Spleen (tissue), 11 donors: ENCODE measurements around the gene HHAT. TPM values are rescaled to one million over a fixed set of nuclear protein-coding genes. Genes with fewer than 3 reads are reported as not detected.

ENCODE experiments used
- DNase-seq: peaks from one replicate; pipeline ENCODE4 v3.0.0-alpha.2; 2020
- H3K27ac ChIP-seq, 8 donors: fragments of 200-600 bp; sonication (generic) in 7 of 8; 1 replicate in 4 of 8; 2 replicates in 4 of 8; pipeline versions ENCODE4 v1.5.0 to v1.8.0; 2016 to 2021; ENCODE audit warnings: inconsistent platforms in 4 of 8, mild to moderate bottlenecking in 4 of 8, moderate library complexity in 1 of 8
- H3K27me3 ChIP-seq, 7 donors: fragments of 200-600 bp; sonication (generic) in 6 of 7; replicated peaks in 1 of 7; 1 replicate in 4 of 7; 2 replicates in 3 of 7; pipeline versions ENCODE4 v1.5.0 to v1.8.0; 2016 to 2021; ENCODE audit warnings: inconsistent platforms in 3 of 7, mild to moderate bottlenecking in 1 of 7
- H3K36me3 ChIP-seq, 6 donors: fragments of 200-600 bp; sonication (generic) in 5 of 6; 1 replicate in 4 of 6; 2 replicates in 2 of 6; pipeline versions ENCODE4 v1.5.0 to v1.8.0; 2016 to 2021; ENCODE audit warnings: inconsistent platforms in 2 of 6
- H3K4me1 ChIP-seq, 6 donors: fragments of 200-600 bp; sonication (generic) in 5 of 6; 1 replicate in 3 of 6; 2 replicates in 3 of 6; pipeline versions ENCODE4 v1.5.0 to v1.8.0; 2016 to 2021; ENCODE audit warnings: inconsistent platforms in 3 of 6
- H3K4me3 ChIP-seq, 8 donors: fragments of 200-600 bp; sonication (generic) in 7 of 8; 1 replicate in 4 of 8; 2 replicates in 4 of 8; pipeline versions ENCODE4 v1.5.0 to v1.8.0; 2016 to 2021; ENCODE audit warnings: inconsistent platforms in 4 of 8, mild to moderate bottlenecking in 4 of 8, moderate library complexity in 2 of 8
- H3K9me3 ChIP-seq, 8 donors: fragments of 200-600 bp; sonication (generic) in 7 of 8; 1 replicate in 4 of 8; 2 replicates in 4 of 8; pipeline versions ENCODE4 v1.5.0 to v1.8.0; 2016 to 2021; ENCODE audit warnings: inconsistent platforms in 4 of 8
- CTCF ChIP-seq, 11 experiments: fragments of 200-600 bp in 7 of 11; fragments of 450-650 bp in 4 of 11; sonication (generic) in 4 of 11; IDR thresholded peaks in 8 of 11; conservative IDR thresholded peaks in 3 of 11; 1 replicate in 7 of 11; 2 replicates in 4 of 11; pipeline versions ENCODE4 v1.4.0 to v1.8.0; 2016 to 2021; ENCODE audit warnings: antibody characterized with exemption in 11 of 11, inconsistent platforms in 4 of 11, mild to moderate bottlenecking in 1 of 11
- POLR2A ChIP-seq, 3 donors: fragments of 450-650 bp; IDR thresholded peaks; one replicate each; pipeline ENCODE4 v1.5.1; 2017; ENCODE audit warnings: antibody characterized with exemption in 3 of 3, mild to moderate bottlenecking in 1 of 3
- POLR2AphosphoS5 ChIP-seq, 3 donors: sonication (generic); formaldehyde crosslinking; IDR thresholded peaks; one replicate each; pipeline ENCODE4 v1.5.1; 2017; ENCODE audit warnings: antibody characterized with exemption in 3 of 3
- WGBS, 5 donors: extraction: QIAGEN DNeasy Blood & Tissue Kit in 3 of 5; methylation state at CpG; one replicate each; pipeline versions ENCODE4 v1.1.5 to v1.1.7; 2013 to 2018; 5-methylcytosine and 5-hydroxymethylcytosine counted together
- intact Hi-C: fragments of 100-400 bp; cut with DNase I; formaldehyde crosslinking; loops from one replicate; pipeline ENCODE4 v1.15.0; 2023; ENCODE audit warnings: low total_unique reads
- polyA plus RNA-seq, 3 donors: library from polyadenylated mRNA; stranded (reverse); fragments of 200-250 nt; gene quantifications; one replicate each; pipeline ENCODE4 v1.2.1, GENCODE V29; 2013
- total RNA-seq, 7 donors: library from RNA; depleted of rRNA in 3 of 7; stranded (reverse); fragments of >200 nt in 3 of 7; fragmentation: NEBNext Ultra II Directional in 4 of 7; extraction: Animal tissue kit (Norgen Biotek cat#: 25700) in 4 of 7; gene quantifications; one replicate each; pipeline versions ENCODE4 v1.1.0 to v1.2.1, GENCODE V29; 2016 to 2021
- donor health status: healthy with polysubstance abuse.
- donor health status: DM: no; HTN: no; CAD: no; lungs with moderate emphysema.
- donor health status: DM: no; HTN: no; CAD: no.
- donor health status: Bipolar disorder and iron deficiency.
- donor health status: healthy.
- donor health status: DM: no; HTN: no; CAD: no.
- donor health status: DM: yes; HTN: yes; CAD: no.

HHAT gene
- total and polyA plus RNA-seq, 10 donors = 1.3 to 8.8 (median 4.7) TPM

GRCh38 chr1:210536254-210536961 lies 207.7 kb downstream of the HHAT start:
- H3K27ac ChIP-seq = no peak overlapping the region
- 80 to 91% (median 83%) methylated on average over 4 of the region's 4 CpGs for WGBS, 5 donors
- DNase-seq = no peak
- intact Hi-C loops = no loop called here
- no peaks in the 10 kb centered on the region for H3K9me3 ChIP-seq
- no peaks in the 10 kb centered on the region for H3K36me3 ChIP-seq
- no peak overlapping the region for H3K4me3 ChIP-seq
- no peaks in the 10 kb centered on the region for H3K27me3 ChIP-seq
- TF ChIP-seq POLR2A (IDR thresholded peaks at IDR 0.05) (no peak), POLR2AphosphoS5 (IDR thresholded peaks at IDR 0.05) (no peak)
- no peaks in the 10 kb centered on the region for H3K4me1 ChIP-seq

GRCh38 chr1:210540288-210540687 lies 211.6 kb downstream of the HHAT start:
- Histone ChIP-seq H3K27ac (no peak overlapping the region), H3K4me1 (no peaks in the 10 kb centered on the region), H3K36me3 (no peaks in the 10 kb centered on the region), H3K27me3 (no peaks in the 10 kb centered on the region), H3K4me3 (no peak overlapping the region), H3K9me3 (no peaks in the 10 kb centered on the region)
- no peak for TF ChIP-seq POLR2A (IDR thresholded peaks at IDR 0.05)
- TF ChIP-seq CTCF (IDR thresholded peaks at IDR 0.05 in 8 of 11, conservative IDR thresholded peaks at IDR 0.05 in 3 of 11) = no peak
- no peak for TF ChIP-seq POLR2AphosphoS5 (IDR thresholded peaks at IDR 0.05)
- intact Hi-C loops = no loop called here
- DNase-seq = no peak
- WGBS, 5 donors = 46 to 94% (median 64%) methylated on average over 3 of the region's 3 CpGs

- Histone ChIP-seq H3K9me3 (no peaks in the 10 kb centered on the region), H3K4me1 (no peaks in the 10 kb centered on the region), H3K36me3 (no peaks in the 10 kb centered on the region), H3K27ac (no peak overlapping the region), H3K27me3 (no peaks in the 10 kb centered on the region), H3K4me3 (no peak overlapping the region)
- no peak for DNase-seq
- 56 to 85% (median 73%) methylated on average over 6 of the region's 6 CpGs for WGBS, 5 donors
- intact Hi-C loops = no loop called here
- no peak for TF ChIP-seq CTCF (IDR thresholded peaks at IDR 0.05 in 8 of 11, conservative IDR thresholded peaks at IDR 0.05 in 3 of 11)
- no peak for TF ChIP-seq POLR2A (IDR thresholded peaks at IDR 0.05)
- TF ChIP-seq POLR2AphosphoS5 (IDR thresholded peaks at IDR 0.05) = no peak
Observed at GRCh38 chr1:210541680-210542358, 213.1 kb downstream of the HHAT start.

GRCh38 chr1:210551899-210552298 lies 223.2 kb downstream of the HHAT start:
- Histone ChIP-seq H3K4me3 (no peak overlapping the region), H3K27ac (no peak overlapping the region), H3K27me3 (no peaks in the 10 kb centered on the region), H3K4me1 (no peaks in the 10 kb centered on the region), H3K36me3 (no peaks in the 10 kb centered on the region), H3K9me3 (no peaks in the 10 kb centered on the region)
- DNase-seq = no peak
- TF ChIP-seq POLR2AphosphoS5 (IDR thresholded peaks at IDR 0.05) (no peak), POLR2A (IDR thresholded peaks at IDR 0.05) (no peak), CTCF (IDR thresholded peaks at IDR 0.05 in 8 of 11, conservative IDR thresholded peaks at IDR 0.05 in 3 of 11) (no peak)
- intact Hi-C loops = no loop called here
- WGBS, 5 donors = 83 to 93% (median 85%) methylated on average over 5 of the region's 5 CpGs
